Gastroesophageal sphincter (tissue), 3 donors: ENCODE measurements around the gene PTGDS.

ENCODE experiments used
- POLR2A ChIP-seq, 2 donors: fragments of 450-650 bp; IDR thresholded peaks; one replicate each; pipeline ENCODE4 v1.6.1; 2017; ENCODE audit warnings: antibody characterized with exemption in 2 of 2, mild to moderate bottlenecking in 2 of 2, moderate library complexity in 1 of 2
- TF ChIP-seq, protein P1 (sequence below), 4 experiments: fragments of 200-600 bp in 2 of 4; fragments of 450-650 bp in 2 of 4; sonication (generic) in 1 of 4; IDR thresholded peaks; one replicate each; pipeline ENCODE4 v1.5.1; 2017 to 2019; ENCODE audit warnings: antibody characterized with exemption in 4 of 4, mild to moderate bottlenecking in 2 of 4, moderate library complexity in 2 of 4

DNA sequence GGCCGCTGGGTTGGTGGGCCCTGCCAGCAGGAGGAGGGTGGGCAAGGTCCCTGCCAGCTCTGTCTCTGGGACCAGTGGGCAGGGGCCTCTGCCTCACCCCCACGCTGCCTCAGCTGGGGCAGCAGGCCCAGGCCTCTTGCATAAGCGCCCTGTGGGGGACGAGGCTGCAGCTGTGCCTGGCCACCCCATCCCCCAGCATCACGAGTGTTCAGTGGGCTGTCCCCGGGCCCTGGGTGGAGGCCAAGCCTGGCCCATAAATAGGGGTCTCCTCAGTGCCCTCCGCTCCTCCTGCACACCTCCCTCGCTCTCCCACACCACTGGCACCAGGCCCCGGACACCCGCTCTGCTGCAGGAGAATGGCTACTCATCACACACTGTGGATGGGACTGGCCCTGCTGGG lies at the start of gene PTGDS:
- TF ChIP-seq, protein P1, sequence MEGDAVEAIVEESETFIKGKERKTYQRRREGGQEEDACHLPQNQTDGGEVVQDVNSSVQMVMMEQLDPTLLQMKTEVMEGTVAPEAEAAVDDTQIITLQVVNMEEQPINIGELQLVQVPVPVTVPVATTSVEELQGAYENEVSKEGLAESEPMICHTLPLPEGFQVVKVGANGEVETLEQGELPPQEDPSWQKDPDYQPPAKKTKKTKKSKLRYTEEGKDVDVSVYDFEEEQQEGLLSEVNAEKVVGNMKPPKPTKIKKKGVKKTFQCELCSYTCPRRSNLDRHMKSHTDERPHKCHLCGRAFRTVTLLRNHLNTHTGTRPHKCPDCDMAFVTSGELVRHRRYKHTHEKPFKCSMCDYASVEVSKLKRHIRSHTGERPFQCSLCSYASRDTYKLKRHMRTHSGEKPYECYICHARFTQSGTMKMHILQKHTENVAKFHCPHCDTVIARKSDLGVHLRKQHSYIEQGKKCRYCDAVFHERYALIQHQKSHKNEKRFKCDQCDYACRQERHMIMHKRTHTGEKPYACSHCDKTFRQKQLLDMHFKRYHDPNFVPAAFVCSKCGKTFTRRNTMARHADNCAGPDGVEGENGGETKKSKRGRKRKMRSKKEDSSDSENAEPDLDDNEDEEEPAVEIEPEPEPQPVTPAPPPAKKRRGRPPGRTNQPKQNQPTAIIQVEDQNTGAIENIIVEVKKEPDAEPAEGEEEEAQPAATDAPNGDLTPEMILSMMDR (IDR thresholded peaks at IDR 0.05) = no peak
- TF ChIP-seq POLR2A (IDR thresholded peaks at IDR 0.05) = no peak
